Adipocyte (in vitro differentiated cells): ENCODE data around the gene SLC5A11.
A peak's percentile ranks its signal among the peaks of the same experiment; 100 is the strongest.

Experiments used
- DNase-seq: peaks from one replicate; pipeline ENCODE4 v3.0.0-alpha.2; 2015; ENCODE audit warnings: low read depth
- H3K27me3 ChIP-seq: replicated peaks from 2 replicates; pipeline ENCODE4 v1.7.0; 2013; ENCODE audit warnings: mild to moderate bottlenecking, low read length, moderate library complexity; ENCODE audit not compliant: control insufficient read depth, insufficient read depth
- H3K36me3 ChIP-seq: 2 replicates; pipeline ENCODE4 v1.7.0; 2013; ENCODE audit warnings: low read length, mild to moderate bottlenecking, moderate library complexity; ENCODE audit not compliant: control insufficient read depth, insufficient read depth, severe bottlenecking
- H3K4me1 ChIP-seq: 2 replicates; pipeline ENCODE4 v1.7.0; 2013; ENCODE audit warnings: mild to moderate bottlenecking, low read length, moderate library complexity; ENCODE audit not compliant: control insufficient read depth, insufficient read depth
- H3K4me3 ChIP-seq: 2 replicates; pipeline ENCODE4 v1.7.0; 2013; ENCODE audit warnings: mild to moderate bottlenecking, low read length, moderate library complexity
- H3K9ac ChIP-seq: 2 replicates; pipeline ENCODE4 v1.7.0; 2013; ENCODE audit warnings: mild to moderate bottlenecking, low read length, moderate library complexity
- H3K9me3 ChIP-seq: 2 replicates; pipeline ENCODE4 v1.7.0; 2013; ENCODE audit warnings: mild to moderate bottlenecking, low read length, moderate library complexity; ENCODE audit not compliant: control insufficient read depth

SLC5A11 gene

DNA sequence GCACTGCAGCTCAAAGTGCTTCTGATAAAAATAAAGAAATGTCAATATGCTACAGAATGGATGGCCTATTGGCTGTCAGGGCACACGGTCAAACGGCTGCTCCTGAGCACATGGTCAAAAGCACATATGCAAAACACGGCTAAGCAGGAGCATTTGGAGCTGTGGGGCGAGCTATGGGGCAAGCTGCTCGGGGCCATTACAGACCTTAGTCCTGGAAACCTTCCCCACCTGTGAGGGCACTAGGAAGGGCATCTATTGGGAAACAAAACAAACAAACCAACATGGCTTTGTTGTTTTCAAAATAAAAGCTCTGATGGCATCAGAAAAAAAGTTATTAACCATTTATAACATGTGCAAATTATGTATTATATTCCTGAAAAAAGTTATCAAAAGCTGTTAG is 83.6 kb downstream of the SLC5A11 start:
- Histone ChIP-seq H3K9ac (no peak overlapping the region), H3K9me3 (no peaks in the 10 kb centered on the region), H3K4me1 (no peaks in the 10 kb centered on the region), H3K4me3 (no peak overlapping the region), H3K36me3 (peaks cover 90% of the 10 kb centered on the region), H3K27me3 (no peaks in the 10 kb centered on the region)
- DNase-seq, result no peak

DNA sequence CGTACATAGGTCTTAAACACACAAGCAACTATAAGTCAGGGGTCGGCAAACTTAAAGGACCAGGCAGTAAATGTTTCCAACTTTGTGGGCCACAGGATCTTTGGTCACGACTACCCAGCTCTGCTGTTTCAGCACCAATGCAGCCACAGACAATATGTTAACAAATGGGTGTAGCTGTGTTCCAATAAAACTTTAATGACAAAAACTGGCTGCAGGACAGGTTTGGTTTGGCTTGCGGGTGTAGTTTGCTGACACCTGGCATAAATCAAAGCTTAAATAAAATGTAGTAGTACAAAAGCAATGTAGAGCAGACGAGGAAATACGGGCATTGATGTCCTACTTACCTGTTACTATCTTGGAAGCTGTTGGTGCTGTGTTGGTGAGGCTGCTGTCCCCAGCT is 84.7 kb downstream of the SLC5A11 start:
- H3K4me3 ChIP-seq, result no peak overlapping the region
- no peaks in the 10 kb centered on the region for H3K4me1 ChIP-seq
- no peak overlapping the region for H3K9ac ChIP-seq
- H3K27me3 ChIP-seq, result no peaks in the 10 kb centered on the region
- H3K36me3 ChIP-seq, result peaks cover 92% of the 10 kb centered on the region
- no peaks in the 10 kb centered on the region for H3K9me3 ChIP-seq
- no peak for DNase-seq

DNA sequence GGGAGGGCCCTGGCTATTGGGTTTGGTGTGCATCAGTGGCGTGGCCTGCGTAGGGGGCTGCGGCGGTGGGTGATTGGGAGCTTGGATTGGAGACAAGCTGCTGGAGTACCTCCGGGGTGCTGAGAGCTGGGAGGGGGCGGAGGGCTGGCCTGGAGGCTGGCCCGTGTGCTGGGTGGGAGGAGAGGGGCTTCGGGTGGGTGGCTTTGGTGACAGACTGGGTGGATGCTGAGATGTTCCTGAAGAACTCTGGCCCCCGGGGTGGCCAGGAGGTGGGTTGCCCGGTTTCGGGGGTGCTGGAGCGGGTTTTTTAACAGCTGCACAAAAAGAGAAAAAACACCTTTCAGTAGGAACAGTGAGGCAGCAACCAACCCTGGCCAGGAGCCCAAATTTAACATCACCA is 85.3 kb downstream of the SLC5A11 start:
- H3K4me1 ChIP-seq, result no peaks in the 10 kb centered on the region
- H3K36me3 ChIP-seq, result peaks cover 96% of the 10 kb centered on the region
- no peaks in the 10 kb centered on the region for H3K27me3 ChIP-seq
- no peak for DNase-seq
- H3K9me3 ChIP-seq, result no peaks in the 10 kb centered on the region
- no peak overlapping the region for H3K4me3 ChIP-seq
- no peak overlapping the region for H3K9ac ChIP-seq

DNA sequence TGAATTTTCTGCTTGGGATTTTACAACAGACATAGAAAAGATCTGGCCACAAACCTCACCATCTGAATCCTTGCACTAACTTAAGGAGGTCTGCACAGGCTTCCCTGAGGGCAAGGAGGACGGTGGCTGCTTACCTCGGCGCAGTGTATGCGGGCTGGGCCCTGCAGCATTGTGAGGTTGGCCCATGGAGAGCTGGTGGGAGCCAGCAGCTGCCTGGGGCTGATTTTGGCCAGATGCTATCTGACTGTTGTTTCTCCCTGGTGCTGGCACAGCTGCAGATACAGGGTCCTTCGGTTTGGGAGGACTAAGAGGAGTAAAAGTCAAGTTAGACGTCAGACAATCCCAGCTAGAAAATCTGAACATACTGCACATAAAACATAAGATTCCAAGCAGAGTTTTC is 89.6 kb downstream of the SLC5A11 start:
- no peak overlapping the region for H3K4me3 ChIP-seq
- H3K9me3 ChIP-seq, result no peaks in the 10 kb centered on the region
- no peak for DNase-seq
- no peak overlapping the region for H3K9ac ChIP-seq
- no peaks in the 10 kb centered on the region for H3K4me1 ChIP-seq
- peaks cover 93% of the 10 kb centered on the region for H3K36me3 ChIP-seq
- H3K27me3 ChIP-seq, result no peaks in the 10 kb centered on the region

- Histone ChIP-seq H3K27me3 (no peaks in the 10 kb centered on the region), H3K36me3 (peaks cover 93% of the 10 kb centered on the region), H3K4me1 (no peaks in the 10 kb centered on the region), H3K4me3 (no peak overlapping the region), H3K9me3 (no peaks in the 10 kb centered on the region), H3K9ac (no peak overlapping the region)
- no peak for DNase-seq
Observed at GRCh38 chr16:24936151-24936550, 90.4 kb downstream of the SLC5A11 start.

GRCh38 chr16:24939224-24939623 is 93.5 kb downstream of the SLC5A11 start:
- Histone ChIP-seq H3K9me3 (no peaks in the 10 kb centered on the region), H3K9ac (no peak overlapping the region), H3K4me3 (no peak overlapping the region), H3K36me3 (peaks cover 89% of the 10 kb centered on the region), H3K4me1 (no peaks in the 10 kb centered on the region), H3K27me3 (no peaks in the 10 kb centered on the region)
- DNase-seq, result no peak

GRCh38 chr16:24939738-24940137 is 94.0 kb downstream of the SLC5A11 start:
- H3K36me3 ChIP-seq, result peaks cover 87% of the 10 kb centered on the region

DNA sequence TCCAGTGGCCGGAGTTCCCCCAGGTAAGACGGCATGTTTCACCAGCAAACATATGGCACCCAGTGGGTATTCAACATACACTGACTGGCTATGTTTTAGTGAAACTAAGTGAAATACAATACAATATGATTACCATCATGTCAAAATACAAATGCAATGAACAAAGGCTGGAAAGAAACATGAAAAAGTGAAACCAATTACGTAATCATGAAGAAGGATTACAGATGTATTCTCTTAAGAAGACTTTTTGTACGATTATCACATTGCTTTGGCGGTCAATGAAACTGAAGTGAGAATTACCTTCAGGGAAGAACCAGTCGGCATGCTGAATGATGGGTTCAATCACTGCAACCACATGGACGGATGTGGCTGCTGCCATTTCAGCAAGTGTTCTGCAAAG is 97.7 kb downstream of the SLC5A11 start:
- Histone ChIP-seq H3K9ac (no peak overlapping the region), H3K4me3 (no peak overlapping the region), H3K27me3 (no peaks in the 10 kb centered on the region), H3K36me3 (peaks cover 91% of the 10 kb centered on the region), H3K9me3 (no peaks in the 10 kb centered on the region), H3K4me1 (no peaks in the 10 kb centered on the region)
- peak; percentile 26 for DNase-seq

More at GRCh38 chr16:24939738-24940137, 94.0 kb downstream of the SLC5A11 start:
- Histone ChIP-seq H3K9ac (no peak overlapping the region), H3K9me3 (no peaks in the 10 kb centered on the region), H3K27me3 (no peaks in the 10 kb centered on the region), H3K4me3 (no peak overlapping the region), H3K4me1 (no peaks in the 10 kb centered on the region)
- no peak for DNase-seq

- H3K9ac ChIP-seq, result no peak overlapping the region
- H3K4me1 ChIP-seq, result no peaks in the 10 kb centered on the region
- H3K27me3 ChIP-seq, result no peaks in the 10 kb centered on the region
- DNase-seq, result no peak
- H3K36me3 ChIP-seq, result peaks cover 91% of the 10 kb centered on the region
- H3K9me3 ChIP-seq, result no peaks in the 10 kb centered on the region
- no peak overlapping the region for H3K4me3 ChIP-seq
Observed at GRCh38 chr16:24944206-24944605, 98.4 kb downstream of the SLC5A11 start.

GRCh38 chr16:24946155-24946554 is 100.4 kb downstream of the SLC5A11 start:
- H3K36me3 ChIP-seq, result peaks cover 86% of the 10 kb centered on the region
- no peak overlapping the region for H3K4me3 ChIP-seq
- DNase-seq, result no peak
- H3K9me3 ChIP-seq, result no peaks in the 10 kb centered on the region
- no peaks in the 10 kb centered on the region for H3K27me3 ChIP-seq
- H3K4me1 ChIP-seq, result peaks cover 3% of the 10 kb centered on the region
- H3K9ac ChIP-seq, result no peak overlapping the region

GRCh38 chr16:24950275-24950674 is 104.5 kb downstream of the SLC5A11 start:
- no peak overlapping the region for H3K9ac ChIP-seq
- peak; percentile 39 for DNase-seq
- peaks cover 95% of the 10 kb centered on the region for H3K36me3 ChIP-seq

GRCh38 chr16:24953306-24953705 is 107.5 kb downstream of the SLC5A11 start:
- no peak for DNase-seq
- H3K9me3 ChIP-seq, result no peaks in the 10 kb centered on the region

More at GRCh38 chr16:24950275-24950674, 104.5 kb downstream of the SLC5A11 start:
- Histone ChIP-seq H3K27me3 (no peaks in the 10 kb centered on the region), H3K9me3 (no peaks in the 10 kb centered on the region), H3K4me3 (no peak overlapping the region), H3K4me1 (peaks cover 3% of the 10 kb centered on the region)

More at GRCh38 chr16:24953306-24953705, 107.5 kb downstream of the SLC5A11 start:
- H3K4me3 ChIP-seq, result no peak overlapping the region
- no peaks in the 10 kb centered on the region for H3K27me3 ChIP-seq
- H3K9ac ChIP-seq, result no peak overlapping the region
- H3K36me3 ChIP-seq, result peaks cover 95% of the 10 kb centered on the region
- H3K4me1 ChIP-seq, result peaks cover 3% of the 10 kb centered on the region
